ENCODE data around the gene MICAL3. TPM values are rescaled to one million over a fixed set of nuclear protein-coding genes. Genes with fewer than 3 reads are reported as not detected.

Gene MICAL3
- total RNA-seq, 1 experiment from 2014 or later = 47.1 TPM

DNA sequence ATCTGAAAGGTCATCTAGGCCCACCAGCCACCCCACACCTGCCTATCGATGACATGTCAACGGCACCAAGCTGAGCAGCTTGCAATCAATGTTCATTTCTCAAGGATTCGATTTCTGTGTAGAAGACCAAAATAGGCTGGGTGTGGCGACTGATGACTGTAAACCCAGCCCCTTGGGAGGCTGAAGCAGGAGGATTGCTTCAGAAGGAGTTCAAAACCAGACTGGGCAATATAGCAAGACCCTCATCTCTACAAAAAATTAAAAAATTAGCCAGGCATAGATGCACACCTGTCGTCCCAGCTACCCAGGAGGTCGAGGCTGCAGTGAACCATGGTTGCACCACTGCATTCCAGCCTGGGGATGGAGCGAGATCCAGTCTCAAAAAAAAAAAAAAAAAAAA is 108.7 kb downstream of the MICAL3 start:
- POLR2A ChIA-PET = no interaction called here
- no TSS peak for BruUV-seq (replicated peaks)
- in situ Hi-C loops (cut with HindIII; ENCODE audit: low pct_unique_long_range_greater_than_20kb, low sequenced_read_pairs) = no loop called here
- DNase-seq (ENCODE audit: low read depth, low spot score) (no peak), ATAC-seq (no peak)
- Histone ChIP-seq H3K27me3 (ENCODE audit: control insufficient read depth, insufficient read depth, low read length) (no peaks in the 10 kb centered on the region), H3K4me3 (ENCODE audit: low read depth in 2 of 2, low read length in 2 of 2) (no peak overlapping the region), H3K9me3 (ENCODE audit: control insufficient read depth, insufficient read depth, low read depth, low read length) (no peaks in the 10 kb centered on the region), H3K4me1 (ENCODE audit: control insufficient read depth, insufficient read depth, low read length) (peaks cover 9% of the 10 kb centered on the region; the same call in 1 of the 2 replicates), H3K36me3 (ENCODE audit: control insufficient read depth, insufficient read depth, low read length) (no peaks in the 10 kb centered on the region), H3K27ac (ENCODE audit: low read length) (no peak overlapping the region)
- CTCF ChIA-PET = no interaction called here
- intact Hi-C loops (cut with micrococcal nuclease; ENCODE audit: unreplicated experiment) = no loop called here
- no peak for TF ChIP-seq POLR2AphosphoS5 (IDR thresholded peaks at IDR 0.05; ENCODE audit: low read depth, low read length)
- TF ChIP-seq, protein P1, sequence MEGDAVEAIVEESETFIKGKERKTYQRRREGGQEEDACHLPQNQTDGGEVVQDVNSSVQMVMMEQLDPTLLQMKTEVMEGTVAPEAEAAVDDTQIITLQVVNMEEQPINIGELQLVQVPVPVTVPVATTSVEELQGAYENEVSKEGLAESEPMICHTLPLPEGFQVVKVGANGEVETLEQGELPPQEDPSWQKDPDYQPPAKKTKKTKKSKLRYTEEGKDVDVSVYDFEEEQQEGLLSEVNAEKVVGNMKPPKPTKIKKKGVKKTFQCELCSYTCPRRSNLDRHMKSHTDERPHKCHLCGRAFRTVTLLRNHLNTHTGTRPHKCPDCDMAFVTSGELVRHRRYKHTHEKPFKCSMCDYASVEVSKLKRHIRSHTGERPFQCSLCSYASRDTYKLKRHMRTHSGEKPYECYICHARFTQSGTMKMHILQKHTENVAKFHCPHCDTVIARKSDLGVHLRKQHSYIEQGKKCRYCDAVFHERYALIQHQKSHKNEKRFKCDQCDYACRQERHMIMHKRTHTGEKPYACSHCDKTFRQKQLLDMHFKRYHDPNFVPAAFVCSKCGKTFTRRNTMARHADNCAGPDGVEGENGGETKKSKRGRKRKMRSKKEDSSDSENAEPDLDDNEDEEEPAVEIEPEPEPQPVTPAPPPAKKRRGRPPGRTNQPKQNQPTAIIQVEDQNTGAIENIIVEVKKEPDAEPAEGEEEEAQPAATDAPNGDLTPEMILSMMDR (IDR thresholded peaks at IDR 0.05) = no peak
- TF ChIP-seq, protein P2, sequence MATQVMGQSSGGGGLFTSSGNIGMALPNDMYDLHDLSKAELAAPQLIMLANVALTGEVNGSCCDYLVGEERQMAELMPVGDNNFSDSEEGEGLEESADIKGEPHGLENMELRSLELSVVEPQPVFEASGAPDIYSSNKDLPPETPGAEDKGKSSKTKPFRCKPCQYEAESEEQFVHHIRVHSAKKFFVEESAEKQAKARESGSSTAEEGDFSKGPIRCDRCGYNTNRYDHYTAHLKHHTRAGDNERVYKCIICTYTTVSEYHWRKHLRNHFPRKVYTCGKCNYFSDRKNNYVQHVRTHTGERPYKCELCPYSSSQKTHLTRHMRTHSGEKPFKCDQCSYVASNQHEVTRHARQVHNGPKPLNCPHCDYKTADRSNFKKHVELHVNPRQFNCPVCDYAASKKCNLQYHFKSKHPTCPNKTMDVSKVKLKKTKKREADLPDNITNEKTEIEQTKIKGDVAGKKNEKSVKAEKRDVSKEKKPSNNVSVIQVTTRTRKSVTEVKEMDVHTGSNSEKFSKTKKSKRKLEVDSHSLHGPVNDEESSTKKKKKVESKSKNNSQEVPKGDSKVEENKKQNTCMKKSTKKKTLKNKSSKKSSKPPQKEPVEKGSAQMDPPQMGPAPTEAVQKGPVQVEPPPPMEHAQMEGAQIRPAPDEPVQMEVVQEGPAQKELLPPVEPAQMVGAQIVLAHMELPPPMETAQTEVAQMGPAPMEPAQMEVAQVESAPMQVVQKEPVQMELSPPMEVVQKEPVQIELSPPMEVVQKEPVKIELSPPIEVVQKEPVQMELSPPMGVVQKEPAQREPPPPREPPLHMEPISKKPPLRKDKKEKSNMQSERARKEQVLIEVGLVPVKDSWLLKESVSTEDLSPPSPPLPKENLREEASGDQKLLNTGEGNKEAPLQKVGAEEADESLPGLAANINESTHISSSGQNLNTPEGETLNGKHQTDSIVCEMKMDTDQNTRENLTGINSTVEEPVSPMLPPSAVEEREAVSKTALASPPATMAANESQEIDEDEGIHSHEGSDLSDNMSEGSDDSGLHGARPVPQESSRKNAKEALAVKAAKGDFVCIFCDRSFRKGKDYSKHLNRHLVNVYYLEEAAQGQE (IDR thresholded peaks at IDR 0.05; ENCODE audit: insufficient read depth in 1 of 2, low read depth in 2 of 2, low read length in 1 of 2) = no peak
- no peak for TF ChIP-seq SIN3A (IDR thresholded peaks at IDR 0.05; ENCODE audit: borderline replicate concordance, insufficient read depth, low read depth, low read length)
- TF ChIP-seq TCF7L2 (IDR thresholded peaks at IDR 0.05; ENCODE audit: low read depth, low read length) = no peak

DNA sequence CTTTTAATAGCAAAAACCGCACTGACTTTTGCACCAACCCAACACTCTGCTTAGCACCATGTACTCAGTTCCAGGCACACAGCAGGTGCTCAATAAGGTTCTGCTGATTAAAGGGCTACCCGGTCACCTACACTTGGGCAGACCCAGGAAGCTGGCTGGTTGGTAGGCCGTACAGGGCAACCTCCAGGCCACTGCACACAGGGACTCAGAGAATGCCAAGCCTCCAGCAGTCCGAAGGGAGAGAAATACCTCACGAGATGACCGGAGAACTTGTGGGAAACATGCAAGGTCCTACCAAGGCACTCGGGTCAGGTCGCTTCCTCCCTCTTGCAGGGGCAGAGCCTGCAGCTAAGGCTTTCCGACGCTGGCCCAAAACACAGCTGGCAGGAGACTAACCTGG is 109.2 kb downstream of the MICAL3 start:
- Histone ChIP-seq H3K27ac (ENCODE audit: low read length) (no peak overlapping the region), H3K9me3 (ENCODE audit: control insufficient read depth, insufficient read depth, low read depth, low read length) (no peaks in the 10 kb centered on the region), H3K27me3 (ENCODE audit: control insufficient read depth, insufficient read depth, low read length) (no peaks in the 10 kb centered on the region), H3K36me3 (ENCODE audit: control insufficient read depth, insufficient read depth, low read length) (no peaks in the 10 kb centered on the region), H3K4me3 (ENCODE audit: low read depth in 2 of 2, low read length in 2 of 2) (no peak overlapping the region), H3K4me1 (ENCODE audit: control insufficient read depth, insufficient read depth, low read length) (0 out of 2 replicates have a peak, but pooled peaks cover 4% of the 10 kb centered on the region)
- CTCF ChIA-PET = no interaction called here
- no peak for TF ChIP-seq TCF7L2 (IDR thresholded peaks at IDR 0.05; ENCODE audit: low read depth, low read length)
- TF ChIP-seq POLR2AphosphoS5 (IDR thresholded peaks at IDR 0.05; ENCODE audit: low read depth, low read length) = no peak
- TF ChIP-seq, protein P1 (IDR thresholded peaks at IDR 0.05) = no peak
- TF ChIP-seq, protein P2 (IDR thresholded peaks at IDR 0.05; ENCODE audit: insufficient read depth in 1 of 2, low read depth in 2 of 2, low read length in 1 of 2) = no peak
- no peak for TF ChIP-seq SIN3A (IDR thresholded peaks at IDR 0.05; ENCODE audit: borderline replicate concordance, insufficient read depth, low read depth, low read length)
- BruUV-seq (replicated peaks) = no TSS peak
- in situ Hi-C loops (cut with HindIII; ENCODE audit: low pct_unique_long_range_greater_than_20kb, low sequenced_read_pairs) = no loop called here
- no peak for ATAC-seq
- intact Hi-C loops (cut with micrococcal nuclease; ENCODE audit: unreplicated experiment) = no loop called here
- POLR2A ChIA-PET = no interaction called here
- DNase-seq (ENCODE audit: low read depth, low spot score) = no peak

All from Panc1 (cell line).